Right cardiac atrium (tissue), 5 donors: ENCODE results near the gene MXD1. TPM values are rescaled to one million over a fixed set of nuclear protein-coding genes. Genes with fewer than 3 reads are reported as not detected.

Source experiments
- ATAC-seq, 2 donors: fragments of 200-7000 bp; cut with Tn5 transposase; one replicate each; pipeline versions ENCODE4 v1.8.0 to v1.9.1; 2020; ENCODE audit warnings: moderate library complexity in 2 of 2, mild to moderate bottlenecking in 1 of 2
- DNase-seq, 3 donors: peaks; one replicate each; pipeline ENCODE4 v3.0.0-alpha.2; 2020
- H3K27ac ChIP-seq: one replicate; pipeline ENCODE4 v1.5.1; 2013; ENCODE audit warnings: mild to moderate bottlenecking, low read length, control low read depth, moderate library complexity
- H3K27me3 ChIP-seq: one replicate; pipeline ENCODE4 v1.6.1; 2013; ENCODE audit not compliant: control insufficient read depth, insufficient read depth
- H3K4me1 ChIP-seq: one replicate; pipeline ENCODE4 v1.6.1; 2013; ENCODE audit warnings: low read length; ENCODE audit not compliant: control insufficient read depth, insufficient read depth
- H3K4me3 ChIP-seq: one replicate; pipeline ENCODE4 v1.5.1; 2013; ENCODE audit warnings: low read length, control low read depth
- H3K9me3 ChIP-seq: one replicate; pipeline ENCODE4 v1.6.1; 2013; ENCODE audit warnings: low read length; ENCODE audit not compliant: control insufficient read depth
- WGBS: extraction: QIAGEN DNeasy Blood & Tissue Kit; methylation state at CpG from one replicate; pipeline ENCODE4 v1.1.7; 2013; 5-methylcytosine and 5-hydroxymethylcytosine counted together
- intact Hi-C, 4 donors: fragments of 100-400 bp; cut with DNase I; formaldehyde crosslinking; loops; one replicate each; pipeline versions ENCODE4 v1.11.0 to v1.14.0; 2022 to 2023
- polyA plus RNA-seq: library from polyadenylated mRNA; stranded (reverse); fragments of 200-250 nt; gene quantifications from one replicate; pipeline ENCODE4 v1.2.3, GENCODE V29; 2013
- total RNA-seq, 4 donors: library from RNA; stranded (reverse); fragmentation: NEBNext Ultra II Directional; extraction: Animal tissue kit (Norgen Biotek cat#: 25700); gene quantifications; one replicate each; pipeline ENCODE4 v1.2.1, GENCODE V29; 2021
- donor health status: healthy with polysubstance abuse.
- donor health status: DM: no; HTN: yes; CAD: no.
- donor health status: DM: no; HTN: no; CAD: no.
- donor health status: DM: no; HTN: yes; CAD: no; lungs with severe emphysema.
- donor health status: DM: yes; HTN: yes; CAD: no.

The MXD1 gene
- total and polyA plus RNA-seq, 5 donors: 2.7 to 7.9 (median 6.4) TPM

GRCh38 chr2:69969126-69969983 lies 54.4 kb downstream of the MXD1 start:
- ATAC-seq (no peak), DNase-seq (no peak)
- H3K4me1 ChIP-seq: no peaks in the 10 kb centered on the region
- no peak overlapping the region for H3K4me3 ChIP-seq
- H3K27ac ChIP-seq: no peak overlapping the region
- WGBS: 87% methylated on average over 16 of the region's 16 CpGs
- no peaks in the 10 kb centered on the region for H3K27me3 ChIP-seq
- no peaks in the 10 kb centered on the region for H3K9me3 ChIP-seq
- intact Hi-C loops: no loop called here

DNA sequence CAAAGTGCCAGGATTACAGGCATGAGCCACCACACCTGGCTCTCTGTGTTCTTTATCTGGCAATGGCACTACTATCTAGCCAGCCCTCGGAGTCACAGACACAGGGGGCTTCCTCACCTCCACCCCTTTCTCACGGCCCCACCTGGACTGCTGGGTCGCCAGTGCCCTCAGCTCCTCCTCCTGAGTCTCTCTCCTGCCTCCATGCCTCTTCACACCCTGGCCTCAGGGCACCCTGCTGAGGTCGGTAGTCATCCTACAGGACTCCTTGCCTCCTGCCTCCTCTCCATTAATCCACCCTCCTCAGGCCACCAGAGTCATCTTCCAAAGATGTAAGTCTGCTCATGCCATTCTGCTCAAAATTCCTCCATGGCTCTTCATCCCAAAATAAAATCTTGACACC lies 55.1 kb downstream of the MXD1 start:
- no peak overlapping the region for H3K4me3 ChIP-seq
- H3K4me1 ChIP-seq: no peaks in the 10 kb centered on the region
- DNase-seq: no peak
- no peak overlapping the region for H3K27ac ChIP-seq
- H3K9me3 ChIP-seq: no peaks in the 10 kb centered on the region
- 66% methylated on average over 4 of the region's 4 CpGs for WGBS
- ATAC-seq: peak in 1 of 2 donors; percentile 21
- no peaks in the 10 kb centered on the region for H3K27me3 ChIP-seq
- intact Hi-C loops: no loop called here

GRCh38 chr2:69972822-69973221 lies 57.9 kb downstream of the MXD1 start:
- H3K27me3 ChIP-seq: no peaks in the 10 kb centered on the region
- H3K4me1 ChIP-seq: no peaks in the 10 kb centered on the region
- 90% methylated on average over 1 of the region's 1 CpG for WGBS
- H3K9me3 ChIP-seq: no peaks in the 10 kb centered on the region
- ATAC-seq: no peak
- intact Hi-C loops: no loop called here
- H3K4me3 ChIP-seq: no peak overlapping the region
- no peak overlapping the region for H3K27ac ChIP-seq
- no peak for DNase-seq

DNA sequence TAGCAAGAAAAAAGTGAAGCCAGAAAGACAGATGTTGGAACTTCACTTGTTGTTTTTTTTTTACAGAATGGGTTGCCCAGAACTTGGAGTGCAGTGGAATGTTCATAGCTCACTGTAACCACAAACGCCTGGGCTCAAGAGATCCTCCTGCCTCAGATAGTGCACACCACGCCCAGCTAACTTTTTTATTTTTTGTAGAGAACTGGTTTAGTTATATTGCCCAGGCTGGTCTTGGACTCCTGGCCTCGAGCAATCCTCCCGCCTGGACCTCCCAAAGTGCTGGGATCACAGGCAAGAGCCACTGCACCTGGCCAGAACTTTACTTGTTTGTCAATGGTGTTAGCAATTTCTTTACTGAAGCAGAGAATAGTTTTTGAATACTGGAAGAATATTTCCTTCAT lies 58.4 kb downstream of the MXD1 start:
- WGBS: 72% methylated on average over 4 of the region's 4 CpGs

GRCh38 chr2:69975136-69975852 lies 60.4 kb downstream of the MXD1 start:
- ATAC-seq: no peak
- no peaks in the 10 kb centered on the region for H3K27me3 ChIP-seq
- 86% methylated on average over 12 of the region's 12 CpGs for WGBS
- no peaks in the 10 kb centered on the region for H3K4me1 ChIP-seq
- intact Hi-C loops: no loop called here
- H3K27ac ChIP-seq: no peak overlapping the region
- DNase-seq: no peak
- no peak overlapping the region for H3K4me3 ChIP-seq
- no peaks in the 10 kb centered on the region for H3K9me3 ChIP-seq

More for the DNA sequence above, 58.4 kb downstream of the MXD1 start:
- intact Hi-C loops: no loop called here
- H3K9me3 ChIP-seq: no peaks in the 10 kb centered on the region
- no peaks in the 10 kb centered on the region for H3K4me1 ChIP-seq
- no peak for ATAC-seq
- no peak overlapping the region for H3K27ac ChIP-seq
- H3K4me3 ChIP-seq: no peak overlapping the region
- DNase-seq: no peak
- no peaks in the 10 kb centered on the region for H3K27me3 ChIP-seq

DNA sequence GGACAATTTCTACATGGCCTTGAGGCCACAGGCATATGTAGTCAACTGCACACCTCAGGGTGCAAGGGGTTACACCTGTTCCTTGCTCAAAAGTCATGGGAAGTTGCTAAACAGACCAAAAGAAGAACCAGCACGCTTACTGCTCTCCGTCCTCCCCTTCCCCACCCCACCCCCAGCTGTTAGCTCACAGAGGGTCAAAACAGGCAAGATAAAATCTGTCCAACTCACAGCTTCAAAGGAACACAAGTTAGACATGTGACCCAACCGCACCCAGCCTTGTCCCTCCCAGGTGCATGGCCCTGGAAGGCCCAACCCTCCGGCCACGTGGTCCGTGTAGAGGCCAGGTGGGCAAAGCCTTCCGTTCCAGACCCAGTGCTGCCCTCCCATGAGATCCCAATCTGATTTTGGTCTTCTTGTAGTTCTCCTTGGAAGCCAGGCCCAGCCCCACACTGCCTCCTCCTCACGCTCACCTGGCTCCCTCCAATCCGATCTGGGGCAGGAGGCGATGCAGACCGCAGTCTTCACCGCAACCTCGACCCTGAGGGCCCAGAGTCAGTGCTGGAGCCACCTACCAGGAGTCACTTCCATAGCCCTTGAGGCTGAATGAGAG lies 61.0 kb downstream of the MXD1 start:
- H3K9me3 ChIP-seq: no peaks in the 10 kb centered on the region
- H3K27me3 ChIP-seq: no peaks in the 10 kb centered on the region
- ATAC-seq (peak in 1 of 2 donors; percentile 25), DNase-seq (no peak)
- H3K4me3 ChIP-seq: no peak overlapping the region
- no peaks in the 10 kb centered on the region for H3K4me1 ChIP-seq
- intact Hi-C loops: no loop called here
- no peak overlapping the region for H3K27ac ChIP-seq
- WGBS: 86% methylated on average over 13 of the region's 13 CpGs

DNA sequence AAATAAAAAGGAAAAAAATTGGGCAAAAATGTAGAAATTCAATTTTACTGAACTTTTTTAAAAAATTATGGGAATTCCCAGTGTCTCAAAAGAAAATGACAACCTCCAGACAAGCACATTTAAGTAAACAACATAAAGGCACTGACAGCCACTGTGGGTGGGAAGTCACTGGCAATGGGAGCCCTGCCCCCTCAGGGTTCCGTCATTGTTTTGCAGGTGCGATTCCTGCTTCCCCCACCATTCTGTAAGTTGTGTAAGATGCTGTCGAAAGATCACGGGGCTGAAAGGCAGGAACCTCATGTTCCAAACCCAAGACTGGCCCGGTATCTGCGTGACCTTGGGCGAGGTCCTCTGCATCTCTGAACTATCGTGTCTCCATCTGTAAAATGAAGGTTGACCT lies 62.3 kb downstream of the MXD1 start:
- H3K4me1 ChIP-seq: no peaks in the 10 kb centered on the region
- no peak for DNase-seq
- H3K27me3 ChIP-seq: no peaks in the 10 kb centered on the region
- H3K4me3 ChIP-seq: no peak overlapping the region
- WGBS: 86% methylated on average over 8 of the region's 8 CpGs
- no peak overlapping the region for H3K27ac ChIP-seq
- no peak for ATAC-seq
- no peaks in the 10 kb centered on the region for H3K9me3 ChIP-seq
- intact Hi-C loops: no loop called here

DNA sequence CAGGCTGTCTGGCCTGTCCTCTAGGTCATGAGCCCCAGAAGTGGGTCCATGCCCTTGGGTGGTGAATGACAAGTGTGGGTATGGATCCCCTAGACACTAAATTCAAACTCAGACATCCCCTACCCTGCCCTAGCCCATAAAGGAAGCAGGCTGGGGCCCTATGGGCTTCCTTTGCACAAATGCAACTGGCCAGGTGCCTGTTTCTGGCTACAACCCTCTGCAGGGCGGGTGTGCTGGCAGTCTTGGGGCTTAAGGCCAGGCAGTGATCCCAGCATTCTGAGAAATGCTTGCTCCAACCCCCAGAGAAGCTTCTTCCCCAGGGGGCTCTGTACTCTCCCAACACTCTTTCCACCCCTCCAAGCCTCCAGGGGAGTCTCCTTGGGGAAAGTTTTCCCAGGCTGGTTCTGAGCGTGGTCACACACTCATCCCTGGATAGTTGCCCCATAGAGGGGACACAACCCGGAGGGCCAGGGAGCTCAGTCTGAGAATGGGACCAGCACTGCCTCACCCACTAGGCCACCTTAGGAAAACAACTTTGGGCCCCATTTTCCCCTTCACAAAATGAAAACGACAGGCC lies 63.1 kb downstream of the MXD1 start:
- Histone ChIP-seq H3K9me3 (no peaks in the 10 kb centered on the region), H3K4me1 (no peaks in the 10 kb centered on the region), H3K4me3 (no peak overlapping the region), H3K27ac (no peak overlapping the region), H3K27me3 (no peaks in the 10 kb centered on the region)
- intact Hi-C loops: no loop called here
- WGBS: 76% methylated on average over 4 of the region's 4 CpGs
- DNase-seq: no peak
- ATAC-seq: no peak

DNA sequence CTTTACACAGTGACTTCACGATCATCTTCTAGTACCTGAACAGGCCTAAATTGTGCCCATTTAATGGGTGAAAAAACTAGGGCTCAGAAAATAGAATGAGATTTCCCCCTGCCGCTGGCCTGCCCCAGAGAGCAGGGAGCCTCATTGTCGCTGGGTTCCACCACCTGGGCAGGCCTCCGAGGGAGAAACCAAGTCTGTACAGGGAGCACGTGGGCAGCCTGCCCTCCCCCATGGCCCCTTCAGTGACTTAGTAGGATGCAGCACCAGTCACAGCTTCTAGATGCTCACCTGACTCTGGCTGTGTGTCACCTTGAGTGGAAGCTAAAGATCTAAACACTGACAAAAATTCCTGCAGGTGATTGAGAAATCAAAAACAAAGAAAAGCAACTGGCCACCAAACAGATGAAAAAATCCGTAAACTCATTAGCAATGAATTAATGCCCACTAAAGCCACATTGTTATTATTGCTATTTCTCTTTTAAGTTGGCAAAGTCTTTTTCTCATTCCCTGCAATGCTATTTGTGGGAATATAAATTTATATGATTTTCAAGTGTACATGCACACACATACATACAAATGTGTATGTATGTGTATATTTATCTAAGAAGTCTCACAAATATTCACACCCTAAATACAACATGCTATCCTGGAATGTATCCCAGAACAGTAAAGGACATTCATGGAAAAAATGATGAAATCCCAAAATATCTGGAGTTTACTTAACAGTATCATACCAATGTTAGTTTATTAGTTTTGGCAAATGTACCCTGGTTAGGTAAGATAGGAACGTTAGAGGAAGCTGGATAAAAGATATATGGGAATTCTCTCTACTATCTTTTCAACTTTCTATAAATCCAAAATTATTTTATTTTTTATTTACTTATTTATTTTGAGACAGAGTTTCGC lies 65.2 kb downstream of the MXD1 start:
- intact Hi-C loops: no loop called here
- 82% methylated on average over 8 of the region's 8 CpGs for WGBS

DNA sequence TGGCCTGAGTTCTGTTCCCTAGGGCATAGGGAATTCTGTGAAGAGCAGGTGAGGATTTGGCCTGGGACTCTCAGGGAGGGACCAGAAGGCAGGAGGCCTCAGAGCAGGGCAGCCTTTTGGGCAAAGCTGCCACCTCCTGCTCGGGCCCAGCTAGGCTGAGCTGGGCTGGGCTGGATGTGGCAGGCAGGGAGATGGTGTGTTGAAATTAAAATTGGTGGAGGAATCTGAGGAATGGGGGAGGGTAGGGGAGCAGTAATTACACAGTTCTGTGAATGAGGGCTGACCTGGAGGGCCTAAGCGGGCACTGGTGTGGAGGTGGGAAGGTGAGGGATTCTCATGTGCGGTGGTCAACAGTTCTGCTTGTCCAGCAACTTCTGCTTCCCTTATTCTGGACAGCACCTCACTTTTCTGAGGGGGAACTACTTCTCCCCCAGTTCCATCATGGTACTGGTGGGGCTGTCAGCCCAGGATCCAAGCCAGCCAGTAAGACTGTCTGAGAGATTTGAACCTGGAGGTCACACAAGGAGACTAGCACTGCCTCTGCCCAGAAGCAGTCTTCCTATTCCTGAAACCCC lies 68.6 kb downstream of the MXD1 start:
- ATAC-seq: no peak
- intact Hi-C loops: no loop called here
- no peak overlapping the region for H3K4me3 ChIP-seq

More for the DNA sequence above, 65.2 kb downstream of the MXD1 start:
- DNase-seq (no peak), ATAC-seq (no peak)
- no peaks in the 10 kb centered on the region for H3K9me3 ChIP-seq
- no peak overlapping the region for H3K4me3 ChIP-seq
- H3K27me3 ChIP-seq: no peaks in the 10 kb centered on the region
- H3K4me1 ChIP-seq: no peaks in the 10 kb centered on the region
- no peak overlapping the region for H3K27ac ChIP-seq

More for the DNA sequence above, 68.6 kb downstream of the MXD1 start:
- Histone ChIP-seq H3K9me3 (no peaks in the 10 kb centered on the region), H3K27me3 (no peaks in the 10 kb centered on the region), H3K4me1 (no peaks in the 10 kb centered on the region), H3K27ac (no peak overlapping the region)
- no peak for DNase-seq
- WGBS: 94% methylated on average over 3 of the region's 3 CpGs
